Stimulated activated CD8-positive, alpha-beta memory T cell treated with anti-CD3 and anti-CD28 coated beads, Interleukin-4, amount 100 ng/mL, for 4 hours (primary cell): Measurements from ENCODE around the gene CDH12.
"Not testable (repeated sequence)": the region's sequence is repeated elsewhere in the genome, so short reads cannot be mapped to it uniquely, and the experiment has no call there.

Experiments
- DNase-seq, 2 donors: peaks; one replicate each; pipeline ENCODE4 v3.0.0-alpha.2; 2020; ENCODE audit warnings: low read depth in 2 of 2, low spot score in 1 of 2

Gene CDH12

DNA sequence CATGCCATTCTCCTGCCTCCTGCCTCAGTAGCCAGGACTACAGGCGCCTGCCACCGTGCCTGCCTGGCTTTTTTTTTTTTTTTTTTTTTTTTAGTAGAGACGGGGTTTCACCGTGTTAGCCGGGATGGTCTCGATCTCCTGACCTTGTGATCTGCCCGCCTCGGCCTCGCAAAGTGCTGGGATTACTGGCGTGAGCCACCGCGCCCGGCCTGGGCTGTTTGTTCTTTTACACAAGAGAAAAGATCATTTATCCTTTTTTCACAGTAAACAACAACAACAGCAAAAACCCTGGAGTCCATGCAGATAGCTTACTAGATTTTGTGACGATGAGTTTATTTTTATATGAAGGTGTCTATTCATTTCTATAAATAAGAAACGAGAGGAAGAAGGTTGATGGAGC is 538.1 kb downstream of the CDH12 start:
- not testable (repeated sequence) for DNase-seq

DNA sequence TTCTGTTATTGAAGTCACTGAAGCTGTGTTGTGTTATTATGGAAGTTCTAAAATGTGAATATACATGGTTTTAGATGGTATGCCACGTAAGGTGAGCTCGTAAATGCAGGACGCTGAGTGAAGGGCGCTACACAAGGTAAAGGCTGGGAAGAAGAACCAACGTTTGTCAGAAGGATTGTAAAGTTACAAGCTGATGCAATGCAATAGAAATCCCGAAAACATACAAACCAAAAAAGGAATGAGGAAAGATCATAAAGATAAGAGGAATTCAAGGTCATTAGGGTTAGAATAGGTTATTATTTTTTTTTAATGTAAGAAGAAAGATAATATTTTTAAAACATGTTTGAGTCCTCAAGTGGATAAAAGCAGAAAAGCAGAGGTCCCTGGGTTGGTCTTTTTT is 538.6 kb downstream of the CDH12 start:
- DNase-seq = no peak

DNA sequence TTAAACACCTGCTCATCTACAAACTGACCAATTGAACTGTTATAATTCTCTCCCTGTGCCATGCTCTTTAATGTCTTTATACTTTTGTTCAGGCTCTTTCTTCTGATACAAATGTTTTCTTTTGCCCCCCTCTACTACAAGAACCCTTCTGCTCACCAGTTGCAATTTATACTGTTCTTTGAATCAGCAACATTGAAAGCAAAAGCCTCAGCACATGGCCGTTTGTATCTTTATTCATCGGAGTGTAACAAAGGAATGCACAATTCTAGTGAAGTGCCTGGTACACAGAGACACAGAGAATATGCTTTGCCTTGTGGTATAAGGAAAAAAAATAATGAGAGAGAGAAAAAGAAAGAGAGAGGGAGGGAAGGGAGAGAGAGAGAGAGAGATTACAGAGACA is 547.1 kb downstream of the CDH12 start:
- no peak for DNase-seq

DNA sequence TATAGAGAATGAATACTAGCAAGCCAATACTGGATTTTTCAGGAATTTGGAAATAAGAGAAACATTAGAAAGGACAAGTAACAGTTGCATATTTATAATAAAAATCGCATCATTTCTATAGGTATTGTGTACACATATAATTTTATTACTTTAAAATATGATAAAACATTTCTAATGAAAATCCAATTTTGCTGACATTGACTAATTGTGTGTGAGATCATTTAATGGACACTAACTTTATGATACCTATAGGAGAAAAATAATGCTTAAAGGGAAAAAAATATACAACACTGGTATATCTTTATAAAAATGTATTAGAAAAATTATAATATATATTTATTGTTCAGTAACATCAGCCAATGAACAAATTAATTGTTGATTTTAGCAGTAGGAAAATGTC is 557.3 kb downstream of the CDH12 start:
- no peak for DNase-seq

DNA sequence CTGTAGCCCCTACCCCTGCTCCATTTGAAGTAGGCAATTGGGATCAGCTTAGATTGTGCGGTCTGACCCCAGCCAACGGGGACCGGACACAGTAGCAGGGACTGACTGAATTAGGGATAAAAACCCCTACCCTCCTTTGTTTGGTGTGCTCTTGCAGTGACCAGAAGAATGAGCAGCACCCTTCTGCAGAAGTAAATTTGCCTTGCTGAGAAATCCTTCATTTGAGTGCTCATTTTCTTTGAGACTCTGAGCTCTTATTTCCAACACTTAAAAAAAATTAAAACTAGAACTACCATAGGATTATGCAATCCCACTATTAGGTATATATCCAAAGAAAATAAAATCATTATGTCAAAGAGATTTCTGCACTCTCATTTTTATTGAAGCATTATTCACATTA is 560.0 kb downstream of the CDH12 start:
- DNase-seq = no peak

DNA sequence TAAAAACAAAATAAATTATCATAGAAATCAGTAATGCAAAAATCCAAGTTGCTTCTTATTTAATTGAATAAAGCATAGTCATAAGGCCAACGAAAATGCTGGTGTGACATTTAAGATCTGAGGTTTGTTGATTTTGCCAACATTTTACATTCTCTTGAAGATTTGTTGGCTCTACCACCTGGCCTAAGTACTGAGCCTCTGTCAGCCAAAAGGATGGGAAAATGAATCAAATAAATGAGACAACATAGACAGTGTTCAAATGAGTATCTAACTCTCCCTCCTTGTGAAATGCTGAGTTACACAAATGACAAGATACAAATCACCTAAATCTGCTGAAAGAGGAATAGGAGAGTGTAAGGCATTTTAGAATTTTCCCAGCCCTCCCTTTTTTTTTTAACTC is 575.0 kb downstream of the CDH12 start:
- DNase-seq = no peak

DNA sequence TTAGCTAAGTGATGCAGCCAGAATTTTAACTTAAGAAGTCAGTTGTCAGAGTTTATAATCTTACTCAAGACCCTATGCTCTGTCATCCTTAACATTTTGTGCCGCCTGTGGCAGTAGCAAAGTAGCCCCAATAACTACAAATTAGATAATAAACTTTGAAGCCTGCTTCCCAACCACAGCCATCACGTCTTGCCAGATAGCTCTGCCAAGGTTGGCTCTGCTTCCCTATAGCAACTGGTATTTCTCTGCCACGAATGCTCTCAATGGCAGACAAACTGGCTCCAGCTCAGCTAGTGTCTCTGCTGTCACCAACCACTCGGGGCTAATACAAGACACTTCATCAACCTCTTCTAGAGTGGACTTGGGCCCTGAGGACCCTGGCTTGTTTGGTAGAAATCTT is 576.1 kb downstream of the CDH12 start:
- no peak for DNase-seq

DNA sequence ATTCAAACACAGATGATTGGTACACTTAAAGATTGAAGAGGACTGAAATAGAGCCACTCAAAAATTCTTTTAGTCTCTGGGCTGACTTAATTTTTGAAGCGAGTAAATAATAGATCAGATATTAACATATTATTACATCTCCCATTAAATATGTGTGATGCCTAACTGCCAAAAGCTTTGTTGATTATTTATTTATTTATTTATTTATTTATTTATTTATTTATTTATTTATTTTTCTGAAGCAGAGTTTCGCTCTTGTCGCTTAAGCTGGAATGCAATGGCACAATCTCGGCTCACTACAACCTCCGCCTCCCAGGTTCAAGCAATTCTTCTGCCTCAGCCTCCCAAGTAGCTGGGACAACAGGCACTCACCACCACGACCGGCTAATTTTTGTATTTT is 587.3 kb downstream of the CDH12 start:
- DNase-seq = not testable (repeated sequence)

DNA sequence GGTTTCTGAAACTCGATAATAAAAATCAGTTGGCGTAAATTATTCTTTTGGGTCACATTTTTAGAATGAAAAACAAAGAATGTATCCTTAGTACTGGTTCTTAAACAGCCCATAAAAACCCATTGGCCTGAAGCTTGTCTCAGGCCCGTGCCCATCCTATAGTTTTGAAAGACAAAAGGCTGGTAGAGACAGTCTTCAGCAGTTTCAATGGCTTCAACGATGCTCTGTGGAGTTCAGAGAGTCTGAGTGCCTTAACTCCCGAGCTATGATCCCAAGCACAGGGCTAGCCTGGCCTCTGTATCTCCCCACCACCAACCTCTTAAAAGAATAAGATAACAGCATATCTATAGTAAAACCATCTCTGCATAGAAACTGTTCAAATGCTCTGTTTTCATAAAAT is 595.0 kb downstream of the CDH12 start:
- no peak for DNase-seq

DNA sequence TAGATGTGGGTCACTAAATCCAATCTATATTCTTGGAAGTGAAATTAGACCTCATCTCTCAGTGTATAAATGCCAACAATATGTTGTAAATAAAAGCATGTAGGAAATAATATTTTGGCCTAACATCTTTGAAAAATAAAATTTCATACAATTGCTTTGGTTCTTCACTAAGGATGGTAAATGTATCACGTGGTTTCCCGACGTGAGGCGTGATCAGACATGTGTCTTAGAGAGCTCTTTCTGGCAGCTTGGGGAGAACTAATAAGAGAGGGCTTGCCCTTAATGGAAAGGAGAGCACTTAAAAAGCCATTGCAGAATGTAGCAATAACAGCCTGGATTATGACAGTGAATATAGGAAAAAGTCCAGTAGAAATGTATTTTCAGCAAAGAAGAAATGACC is 602.6 kb downstream of the CDH12 start:
- no peak for DNase-seq

DNA sequence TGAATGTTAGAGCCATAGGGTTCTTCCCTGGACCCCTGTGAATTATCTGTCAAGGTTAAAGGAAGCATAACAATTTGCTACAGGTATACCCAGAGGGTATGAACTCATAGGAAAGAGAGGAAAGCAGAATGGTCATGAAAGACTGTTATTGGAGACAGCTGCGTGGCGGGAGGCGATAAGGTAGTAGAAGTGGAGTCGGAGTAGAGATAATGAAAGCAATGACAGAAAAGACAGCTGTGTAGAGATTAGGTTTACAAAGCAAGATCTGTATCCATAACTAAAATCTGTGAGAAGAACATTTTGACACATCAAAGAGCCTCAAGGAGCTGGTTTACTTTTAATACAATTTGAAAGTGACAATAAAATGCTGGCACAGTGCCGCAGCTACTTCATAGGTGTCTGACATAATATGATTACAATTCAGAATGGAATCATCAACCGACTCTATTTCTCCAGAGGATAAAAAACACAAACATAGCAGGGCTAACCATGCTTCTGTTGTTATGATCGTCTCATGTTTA is 603.9 kb downstream of the CDH12 start:
- no peak for DNase-seq

DNA sequence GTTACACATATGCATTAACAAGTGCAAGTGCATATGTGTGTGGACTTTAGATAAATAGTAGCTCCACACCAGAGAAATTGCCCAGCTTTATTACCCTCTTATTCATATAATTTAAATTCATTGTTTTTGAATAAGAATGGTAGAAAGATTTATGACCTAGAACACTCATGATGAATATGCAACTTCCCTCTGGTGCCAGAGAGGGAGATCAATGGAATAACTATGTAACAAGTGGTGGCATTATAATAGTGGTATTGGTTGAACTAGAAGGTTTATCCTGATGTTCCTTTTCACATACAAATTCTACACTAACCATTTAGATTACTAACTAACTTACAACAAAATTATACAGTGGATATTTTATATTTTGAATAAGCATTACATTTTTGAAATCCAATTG is 607.4 kb downstream of the CDH12 start:
- DNase-seq = no peak

DNA sequence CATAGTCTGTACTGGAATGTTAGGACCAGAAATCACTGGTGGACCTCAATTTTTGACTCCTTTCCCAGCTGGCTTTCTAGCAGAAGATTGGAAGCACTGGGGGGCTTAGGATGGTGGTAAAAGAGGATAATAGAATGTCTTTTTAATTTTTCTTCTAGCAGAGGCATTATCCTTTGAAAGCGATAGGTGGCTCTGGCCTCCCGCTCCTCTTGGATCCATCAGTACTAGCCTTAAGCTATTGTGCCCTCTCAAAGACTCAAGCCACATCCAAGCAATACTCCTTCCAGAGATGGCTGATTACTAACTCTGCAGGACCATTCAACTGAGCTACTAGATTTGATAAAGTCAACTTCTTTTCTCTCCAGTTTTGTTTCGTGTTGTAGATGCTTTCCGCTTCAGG is 610.6 kb downstream of the CDH12 start:
- no peak for DNase-seq

DNA sequence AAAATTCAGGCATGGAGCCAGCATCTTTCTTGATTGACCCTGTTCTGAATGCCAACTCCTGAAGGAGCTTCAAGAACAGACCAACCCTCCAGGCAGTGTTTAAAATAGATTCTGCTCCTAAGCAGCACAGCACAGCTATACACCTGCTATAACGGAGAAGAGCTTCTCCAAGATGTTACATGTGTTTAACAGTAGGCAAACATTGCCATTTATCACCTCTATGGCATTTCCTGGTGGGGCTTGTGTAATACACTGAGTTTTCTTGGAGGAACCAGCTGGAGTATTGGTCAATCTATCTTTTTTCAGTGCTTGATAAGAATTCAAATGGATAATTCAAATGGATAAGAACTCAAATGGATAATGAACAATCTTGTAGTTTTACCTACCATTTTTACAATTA is 615.1 kb downstream of the CDH12 start:
- no peak for DNase-seq

DNA sequence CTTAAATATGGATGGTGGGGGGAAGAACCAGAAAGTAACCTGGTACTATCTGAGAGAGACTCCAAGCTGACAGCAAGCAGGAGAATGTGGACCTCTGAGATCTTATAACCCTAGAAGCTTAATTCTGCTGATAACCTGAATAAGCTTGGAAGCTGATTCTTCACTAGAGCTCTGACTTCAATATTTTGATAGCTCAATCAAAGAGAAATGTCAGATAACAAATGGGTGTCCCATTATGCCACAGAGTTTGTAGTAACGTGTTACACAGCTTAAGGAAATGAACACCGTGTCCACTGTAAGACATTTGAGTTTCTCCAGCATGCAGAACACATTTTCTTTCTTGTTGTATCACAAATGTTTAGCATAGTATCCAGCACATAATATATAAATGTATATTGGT is 626.7 kb downstream of the CDH12 start:
- no peak for DNase-seq

DNA sequence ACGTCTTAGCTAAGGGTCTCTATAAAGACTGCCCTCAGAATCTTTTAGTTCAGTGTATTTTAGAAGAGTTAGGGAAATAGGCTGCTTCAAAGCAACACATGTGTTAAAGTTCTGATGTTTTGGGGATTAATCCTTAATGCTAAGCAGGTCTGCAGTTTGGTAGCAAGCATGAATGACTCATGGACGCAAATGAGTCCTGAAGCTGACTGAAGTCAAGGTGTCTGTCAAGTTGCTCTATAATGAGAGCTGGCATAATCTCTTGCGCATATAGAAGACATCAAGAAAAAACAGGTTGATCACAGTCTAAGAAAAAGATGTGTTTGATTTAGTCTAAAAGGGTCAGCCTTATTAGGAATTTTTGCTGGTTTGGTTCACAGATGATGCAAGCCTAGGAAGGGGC is 630.1 kb downstream of the CDH12 start:
- no peak for DNase-seq

DNA sequence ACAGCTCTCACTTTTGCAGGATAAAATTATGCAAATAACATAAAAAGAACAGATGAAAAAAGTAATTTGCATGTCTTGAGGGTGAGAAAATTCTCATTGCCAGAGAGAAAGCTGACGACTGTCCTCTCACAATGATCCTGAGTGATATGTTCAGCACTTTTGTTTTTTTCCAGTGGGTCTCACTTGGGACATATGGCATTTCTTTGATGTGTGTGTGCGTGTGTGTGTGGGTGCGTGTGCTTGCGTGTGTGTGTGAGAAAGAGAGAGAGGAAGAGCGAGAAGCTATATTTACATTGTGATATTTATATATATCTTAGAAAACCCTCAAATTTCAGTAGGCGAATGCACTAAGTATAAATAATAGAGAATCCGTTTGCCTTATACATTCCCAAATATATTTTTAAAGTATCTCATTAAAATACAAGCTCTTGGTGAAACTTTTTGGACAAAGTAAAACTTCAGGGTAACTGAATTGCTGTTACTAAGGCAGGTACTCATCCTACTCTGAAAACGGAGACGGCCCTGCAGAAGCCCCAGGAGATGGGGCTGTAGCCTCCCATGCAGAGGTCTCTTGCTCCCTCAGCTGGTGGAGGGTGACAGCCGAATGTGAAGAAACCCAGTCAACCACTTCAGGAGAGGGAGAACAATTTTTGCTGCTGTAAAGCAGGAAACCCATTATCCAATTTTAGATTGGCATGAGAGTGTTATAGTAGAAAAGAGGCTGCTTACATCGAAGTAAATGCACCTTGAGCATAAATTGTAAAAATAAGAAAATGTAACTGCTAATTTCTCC is 639.2 kb downstream of the CDH12 start:
- not testable (repeated sequence) for DNase-seq

DNA sequence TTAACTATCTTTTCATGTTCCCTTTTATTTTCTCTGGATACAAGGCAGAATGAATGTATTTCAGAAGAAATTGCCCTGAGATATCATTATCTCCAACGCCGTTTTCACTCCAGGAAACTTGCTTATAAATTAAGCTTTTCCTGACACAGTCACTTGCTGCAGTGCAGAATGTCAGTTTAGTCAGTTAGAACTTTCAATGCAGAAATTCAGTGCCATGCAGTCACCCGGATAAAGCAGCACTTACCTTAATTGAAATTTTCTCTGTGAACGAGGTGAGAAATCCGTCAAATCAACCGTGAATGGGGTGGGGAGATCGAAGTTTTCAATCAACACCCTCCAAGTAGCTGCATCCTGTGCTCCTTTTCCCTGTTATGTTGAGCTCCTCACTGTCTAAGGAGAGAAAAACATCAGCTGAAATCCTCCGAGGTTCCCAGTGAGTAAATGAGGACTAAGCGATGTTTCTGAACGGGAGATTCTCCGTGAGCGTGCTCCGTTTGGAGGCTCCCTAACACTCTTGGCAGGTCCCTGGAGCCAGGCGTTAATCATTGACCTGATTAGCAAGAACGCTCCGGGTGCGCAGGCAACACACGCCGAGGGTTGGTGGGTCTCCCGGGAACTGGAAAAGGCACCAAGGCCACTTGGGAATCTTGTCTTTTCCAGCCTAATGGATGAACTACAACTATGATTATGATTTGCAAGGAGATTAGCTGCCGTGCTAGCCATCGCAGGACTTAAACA is 640.7 kb downstream of the CDH12 start:
- DNase-seq = not testable (repeated sequence)

DNA sequence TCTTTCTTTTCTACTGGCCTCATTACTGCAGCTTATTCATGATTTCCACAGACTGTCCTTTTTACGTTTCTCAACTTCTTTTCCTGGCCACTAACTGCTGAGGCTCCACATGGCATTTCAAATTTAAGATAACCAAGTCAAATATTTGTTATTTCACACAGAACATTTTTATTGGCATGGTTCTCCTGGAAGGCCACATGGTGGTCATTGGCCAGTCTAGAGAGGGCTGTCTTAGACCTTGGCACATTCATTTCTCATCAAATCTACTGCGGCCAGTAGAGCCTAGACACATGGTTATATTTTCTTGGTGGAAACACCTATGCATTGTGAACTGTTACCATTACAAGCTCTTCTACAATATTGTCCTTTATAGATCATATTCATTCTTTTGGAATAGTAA is 644.7 kb downstream of the CDH12 start:
- DNase-seq = not testable (repeated sequence)

DNA sequence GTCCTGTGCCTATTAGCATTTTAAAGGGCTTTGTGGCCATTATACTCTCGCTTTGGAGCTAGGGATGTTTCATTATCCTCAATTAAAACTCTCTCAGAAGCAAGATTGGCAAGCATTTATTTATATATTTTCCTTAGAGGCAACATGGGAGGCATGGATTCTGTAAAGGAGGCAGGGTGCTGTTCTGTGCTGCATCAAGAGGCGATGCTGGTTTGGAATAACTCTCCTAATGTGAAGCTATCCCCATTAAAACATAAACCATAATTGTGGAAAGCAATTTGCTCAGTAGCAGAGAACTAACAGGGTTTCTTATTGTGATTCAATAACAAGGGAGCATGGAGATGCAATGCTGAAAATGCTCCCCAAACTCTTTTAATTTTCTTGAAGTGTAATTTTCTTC is 664.5 kb downstream of the CDH12 start:
- not testable (repeated sequence) for DNase-seq

DNA sequence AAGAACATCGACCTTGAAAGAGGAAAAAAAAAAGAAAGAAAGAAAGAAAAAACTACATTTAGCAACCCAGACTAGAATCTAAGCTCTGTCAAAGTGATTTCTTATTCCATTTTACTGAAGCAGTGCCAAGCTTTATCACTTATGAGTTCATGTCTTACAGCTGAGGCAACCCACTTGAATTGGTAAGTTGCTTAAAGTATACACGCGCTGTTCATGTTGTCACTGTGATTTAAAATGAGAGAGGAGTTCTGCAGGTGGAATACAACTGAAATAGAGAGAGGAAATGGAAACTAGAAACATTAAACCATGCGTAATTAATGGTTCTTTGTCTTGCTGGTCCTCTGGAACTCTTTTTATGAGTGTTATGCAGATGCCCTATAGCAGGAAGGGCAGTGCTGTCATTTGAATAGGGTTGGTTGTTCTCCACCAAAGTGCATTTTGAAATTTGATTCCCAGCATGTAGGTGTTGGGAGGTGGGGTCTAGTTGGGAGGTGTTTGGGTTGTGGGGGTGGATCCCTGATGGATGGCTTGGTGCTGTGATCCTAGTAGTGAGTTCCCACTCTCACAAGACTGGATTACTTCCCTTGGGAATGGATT is 665.4 kb downstream of the CDH12 start:
- DNase-seq = not testable (repeated sequence)

DNA sequence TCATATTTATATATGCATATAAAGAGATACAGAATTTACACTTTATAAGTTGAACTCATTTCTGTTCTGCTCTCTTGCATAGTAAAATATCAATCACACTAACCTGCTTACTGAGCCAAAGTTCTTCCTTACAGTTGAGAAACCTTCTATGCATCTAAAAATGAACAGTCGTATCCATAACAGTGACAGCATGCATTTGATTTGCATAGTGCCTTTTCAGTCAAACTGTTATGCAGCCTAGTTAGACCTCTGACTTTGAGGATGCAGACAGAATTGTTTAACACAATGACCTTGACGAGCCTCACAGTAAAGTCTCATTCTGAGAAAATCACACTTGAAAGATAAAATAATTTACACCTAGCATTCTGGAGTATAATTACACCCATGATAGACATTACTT is 683.9 kb downstream of the CDH12 start:
- not testable (repeated sequence) for DNase-seq
